Calu3 (cell line): ENCODE measurements around the gene FGF14. TPM values are rescaled to one million over a fixed set of nuclear protein-coding genes. Genes with fewer than 3 reads are reported as not detected.

Experiments
- BruUV-seq: library from RNA; stranded (reverse); fragments of 400-500 nt; replicated peaks from 2 replicates; lab custom pipeline; 2021; lab: Mats Ljungman, UMichigan
- CTCF ChIA-PET: fragments of 300-600 bp; sonication (Branson Sonifier 250); formaldehyde crosslinking; loops from one replicate; lab custom pipeline; 2022; ENCODE audit warnings: antibody characterized with exemption; lab: Charles Lee
- DNase-seq: peaks from one replicate; pipeline ENCODE4 v3.0.0; 2022
- H3K27ac Mint-ChIP-seq: one replicate; pipeline ENCODE4 v1.8.0; 2022; ENCODE audit warnings: mixed read lengths; ENCODE audit not compliant: unreplicated experiment
- H3K27me3 Mint-ChIP-seq: one replicate; pipeline ENCODE4 v1.8.0; 2022; ENCODE audit warnings: mixed read lengths; ENCODE audit not compliant: unreplicated experiment
- H3K36me3 Mint-ChIP-seq: one replicate; pipeline ENCODE4 v1.8.0; 2022; ENCODE audit warnings: mild to moderate bottlenecking, moderate library complexity, mixed read lengths; ENCODE audit not compliant: insufficient read depth, unreplicated experiment
- H3K4me1 Mint-ChIP-seq: one replicate; pipeline ENCODE4 v1.8.0; 2022; ENCODE audit warnings: mild to moderate bottlenecking, low read depth, mixed read lengths; ENCODE audit not compliant: unreplicated experiment
- H3K4me3 Mint-ChIP-seq: one replicate; pipeline ENCODE4 v1.8.0; 2022; ENCODE audit warnings: mild to moderate bottlenecking, low read depth, moderate library complexity, mixed read lengths; ENCODE audit not compliant: unreplicated experiment
- H3K9me3 Mint-ChIP-seq: one replicate; pipeline ENCODE4 v1.8.0; 2022; ENCODE audit warnings: low read depth, mixed read lengths; ENCODE audit not compliant: unreplicated experiment
- intact Hi-C: fragments of 100-400 bp; cut with micrococcal nuclease; formaldehyde crosslinking; loops from one replicate; pipeline ENCODE4 v1.10.0; 2022; ENCODE audit not compliant: unreplicated experiment
- total RNA-seq: library from RNA; stranded (reverse); gene quantifications from 2 replicates; pipeline ENCODE4 v1.2.3, GENCODE V29; 2022
- TF ChIP-seq, protein P1 (sequence below): fragments of 200-600 bp; IDR thresholded peaks from one replicate; pipeline ENCODE4 v1.8.0; 2022; ENCODE audit warnings: antibody characterized with exemption; ENCODE audit not compliant: unreplicated experiment

FGF14 gene
- total RNA-seq, 1 experiment from 2014 or later, result 0.21 TPM

DNA sequence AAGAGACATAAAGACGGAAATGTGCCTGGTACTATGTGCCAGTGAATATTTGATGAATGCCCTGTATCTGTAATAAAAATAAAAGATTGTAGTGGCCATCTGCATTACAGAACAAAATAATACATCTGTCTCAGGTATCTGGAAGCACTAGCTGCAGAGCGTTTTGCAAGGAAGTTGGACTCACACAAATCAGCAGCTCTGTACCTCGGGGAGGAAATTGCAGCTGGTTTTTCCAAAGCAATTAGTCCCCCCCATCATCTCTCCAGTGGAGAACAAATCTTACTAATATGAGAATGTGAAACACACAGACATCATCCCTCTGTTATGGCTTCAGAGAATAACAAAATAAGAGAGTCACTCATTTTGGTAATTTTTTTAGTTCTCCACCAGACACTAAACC is 704.1 kb downstream of the FGF14 start:
- no TSS peak for BruUV-seq
- DNase-seq, result no peak
- Mint-ChIP-seq H3K4me1 (no peaks in the 10 kb centered on the region), H3K9me3 (no peaks in the 10 kb centered on the region), H3K27ac (no peak overlapping the region), H3K4me3 (no peak overlapping the region), H3K27me3 (no peaks in the 10 kb centered on the region), H3K36me3 (no peaks in the 10 kb centered on the region)
- TF ChIP-seq, protein P1, sequence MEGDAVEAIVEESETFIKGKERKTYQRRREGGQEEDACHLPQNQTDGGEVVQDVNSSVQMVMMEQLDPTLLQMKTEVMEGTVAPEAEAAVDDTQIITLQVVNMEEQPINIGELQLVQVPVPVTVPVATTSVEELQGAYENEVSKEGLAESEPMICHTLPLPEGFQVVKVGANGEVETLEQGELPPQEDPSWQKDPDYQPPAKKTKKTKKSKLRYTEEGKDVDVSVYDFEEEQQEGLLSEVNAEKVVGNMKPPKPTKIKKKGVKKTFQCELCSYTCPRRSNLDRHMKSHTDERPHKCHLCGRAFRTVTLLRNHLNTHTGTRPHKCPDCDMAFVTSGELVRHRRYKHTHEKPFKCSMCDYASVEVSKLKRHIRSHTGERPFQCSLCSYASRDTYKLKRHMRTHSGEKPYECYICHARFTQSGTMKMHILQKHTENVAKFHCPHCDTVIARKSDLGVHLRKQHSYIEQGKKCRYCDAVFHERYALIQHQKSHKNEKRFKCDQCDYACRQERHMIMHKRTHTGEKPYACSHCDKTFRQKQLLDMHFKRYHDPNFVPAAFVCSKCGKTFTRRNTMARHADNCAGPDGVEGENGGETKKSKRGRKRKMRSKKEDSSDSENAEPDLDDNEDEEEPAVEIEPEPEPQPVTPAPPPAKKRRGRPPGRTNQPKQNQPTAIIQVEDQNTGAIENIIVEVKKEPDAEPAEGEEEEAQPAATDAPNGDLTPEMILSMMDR, result no peak
- CTCF ChIA-PET, result no interaction called here
- intact Hi-C loops, result no loop called here

DNA sequence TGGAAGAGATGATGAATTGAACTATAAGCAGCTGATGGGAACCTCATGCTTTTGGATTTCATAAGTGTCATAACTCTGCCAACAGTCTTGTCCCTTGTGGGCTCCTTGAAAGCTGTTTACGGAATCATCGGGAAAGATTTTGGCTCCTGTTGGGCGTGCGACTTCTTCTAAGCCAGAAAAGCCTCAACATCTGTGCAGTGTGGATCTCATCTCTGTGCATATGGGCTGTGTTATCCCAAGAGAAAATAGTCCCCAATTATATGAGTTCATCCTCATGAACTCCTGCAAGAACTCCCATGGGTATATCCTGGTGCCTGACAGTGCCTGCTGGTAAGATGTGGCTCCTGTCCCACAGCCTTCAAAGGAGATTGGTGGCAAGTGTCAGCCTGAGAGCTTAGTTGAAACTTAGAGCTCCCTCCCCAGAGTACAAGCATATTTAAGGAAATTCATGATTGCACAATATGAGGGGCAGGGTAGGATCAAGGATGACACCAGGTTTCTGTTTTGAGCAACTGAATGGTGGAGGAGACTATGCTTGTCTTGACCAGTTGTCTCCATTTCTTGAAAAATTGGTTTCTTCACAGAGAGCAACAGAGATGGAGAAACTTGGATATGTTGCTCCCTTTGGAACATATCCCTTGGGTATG is 705.9 kb downstream of the FGF14 start:
- CTCF ChIA-PET, result no interaction called here
- Mint-ChIP-seq H3K27me3 (no peaks in the 10 kb centered on the region), H3K9me3 (no peaks in the 10 kb centered on the region), H3K4me3 (no peak overlapping the region), H3K36me3 (no peaks in the 10 kb centered on the region), H3K4me1 (no peaks in the 10 kb centered on the region), H3K27ac (no peak overlapping the region)
- no peak for DNase-seq
- TF ChIP-seq, protein P1, result no peak
- no TSS peak for BruUV-seq
- intact Hi-C loops, result no loop called here

DNA sequence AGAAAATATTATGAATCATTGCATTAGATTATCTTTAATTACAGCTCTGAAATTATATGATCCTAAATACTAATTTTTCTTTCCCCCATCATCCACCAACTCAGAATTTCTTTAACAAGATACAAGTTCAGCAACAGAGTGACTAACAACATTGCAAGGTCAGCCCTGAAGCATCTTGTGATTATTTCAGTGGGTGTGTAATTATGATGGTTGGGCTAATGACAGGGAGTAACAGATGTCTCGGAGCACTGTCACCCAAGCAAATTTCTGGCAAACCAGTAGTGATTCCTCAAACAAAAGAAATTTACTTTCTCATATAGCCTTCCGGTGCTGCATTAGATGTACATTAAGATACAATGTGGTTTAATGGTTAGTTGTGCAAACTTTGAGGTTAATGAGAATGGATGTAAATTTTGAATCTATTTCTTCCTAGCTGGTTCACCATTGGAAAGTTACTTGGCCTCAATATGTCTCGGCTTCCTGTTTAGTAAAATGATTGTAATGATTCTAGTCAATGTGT is 710.4 kb downstream of the FGF14 start:
- Mint-ChIP-seq H3K36me3 (no peaks in the 10 kb centered on the region), H3K4me3 (no peak overlapping the region), H3K27me3 (no peaks in the 10 kb centered on the region), H3K9me3 (no peaks in the 10 kb centered on the region), H3K27ac (no peak overlapping the region), H3K4me1 (no peaks in the 10 kb centered on the region)
- CTCF ChIA-PET, result no interaction called here
- no peak for DNase-seq
- TF ChIP-seq, protein P1, result no peak
- no TSS peak for BruUV-seq
- intact Hi-C loops, result no loop called here

DNA sequence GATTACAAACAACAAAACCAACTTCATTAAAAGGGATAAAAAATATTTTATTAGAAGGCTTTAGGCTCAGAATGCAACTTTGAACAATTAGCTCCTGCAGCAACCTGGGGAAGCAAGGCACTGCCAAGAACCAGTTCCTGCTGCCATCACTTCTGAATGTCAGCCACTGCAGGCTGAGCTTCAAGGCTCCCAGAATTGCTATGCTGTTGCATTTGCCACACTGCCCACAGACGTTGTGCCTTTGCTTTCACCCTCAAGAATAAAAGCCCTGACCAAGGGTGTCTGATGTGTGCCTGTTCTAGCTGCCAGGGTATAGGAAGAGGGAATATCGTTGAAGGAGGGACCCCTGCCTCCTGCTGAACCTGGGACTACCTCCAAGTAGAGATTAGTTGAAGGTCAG is 711.0 kb downstream of the FGF14 start:
- DNase-seq, result no peak
- TF ChIP-seq, protein P1, result no peak

More for the DNA sequence above, 711.0 kb downstream of the FGF14 start:
- no TSS peak for BruUV-seq
- CTCF ChIA-PET, result no interaction called here
- Mint-ChIP-seq H3K36me3 (no peaks in the 10 kb centered on the region), H3K9me3 (no peaks in the 10 kb centered on the region), H3K4me3 (no peak overlapping the region), H3K27ac (no peak overlapping the region), H3K27me3 (no peaks in the 10 kb centered on the region), H3K4me1 (no peaks in the 10 kb centered on the region)
- intact Hi-C loops, result no loop called here
